Cardiac muscle cell (in vitro differentiated cells and primary cell): ENCODE data around the gene NCOA7. TPM values are rescaled to one million over a fixed set of nuclear protein-coding genes. Genes with fewer than 3 reads are reported as not detected.
"Not testable (repeated sequence)": the region's sequence is repeated elsewhere in the genome, so short reads cannot be mapped to it uniquely, and the experiment has no call there.

Source experiments
- DNase-seq, 2 donors: peaks; one replicate each; pipeline versions ENCODE4 v3.0.0 to v3.0.0-alpha.2; 2010 to 2017; ENCODE audit warnings: low read depth in 1 of 2, low spot score in 1 of 2
- H3K27ac ChIP-seq: fragments of 200-600 bp; sonication (generic); 2 replicates; pipeline ENCODE4 v1.5.1; 2016
- H3K27me3 ChIP-seq: fragments of 200-600 bp; sonication (generic); 2 replicates; pipeline ENCODE4 v1.6.0; 2016; ENCODE audit warnings: control low read depth
- H3K36me3 ChIP-seq: fragments of 200-600 bp; sonication (generic); 2 replicates; pipeline ENCODE4 v1.5.1; 2016; ENCODE audit warnings: control low read depth
- H3K4me1 ChIP-seq: fragments of 200-600 bp; sonication (generic); 2 replicates; pipeline ENCODE4 v1.8.1; 2017; ENCODE audit warnings: low read depth, mild to moderate bottlenecking, mixed run types
- H3K4me3 ChIP-seq: fragments of 200-600 bp; sonication (generic); 2 replicates; pipeline ENCODE4 v1.5.1; 2016; ENCODE audit warnings: mild to moderate bottlenecking
- H3K9me3 ChIP-seq: fragments of 200-600 bp; sonication (generic); 2 replicates; pipeline ENCODE4 v1.5.1; 2017; ENCODE audit warnings: low read depth, mild to moderate bottlenecking, control low read depth
- CTCF ChIP-seq: IDR thresholded peaks from 2 replicates; pipeline ENCODE4 v1.5.1; 2012; ENCODE audit warnings: low read depth, mild to moderate bottlenecking, low read length
- polyA plus RNA-seq: library from polyadenylated mRNA; unstranded; fragments of >200 nt; fragmentation: Nextera tagmentation; extraction: Ambion mirVana; gene quantifications from 2 replicates; pipeline ENCODE4 v1.2.1, GENCODE V29; 2016
- total RNA-seq: library from RNA; depleted of rRNA; stranded (reverse); fragments of >200 nt; gene quantifications from 2 replicates; pipeline ENCODE4 v1.2.3, GENCODE V29; 2016

The NCOA7 gene
- total and polyA plus RNA-seq, 2 experiments from 2014 or later = 4.2 to 5.8 TPM

DNA sequence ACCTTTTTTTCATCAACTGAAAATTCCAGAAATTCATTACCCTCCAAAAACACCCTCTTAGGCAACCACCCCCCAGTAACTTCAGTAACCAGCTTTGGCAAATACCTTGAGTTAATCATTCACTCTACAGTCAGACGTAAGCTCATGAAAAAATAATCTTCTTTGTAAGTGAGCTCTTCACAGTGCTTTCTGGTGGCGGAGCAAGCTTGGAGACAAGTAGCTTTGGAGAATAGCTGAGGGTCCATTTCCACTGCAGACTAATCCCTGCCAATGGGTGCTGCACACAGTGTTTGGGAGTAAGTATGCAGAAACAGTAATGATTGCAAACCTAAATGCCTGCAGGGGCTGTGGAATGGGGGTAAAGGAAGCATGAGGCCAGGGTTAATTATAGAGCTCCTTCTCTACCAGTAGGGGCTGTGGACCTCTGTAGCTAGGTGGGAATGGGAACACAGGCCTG is 109.0 kb downstream of the NCOA7 start:
- Histone ChIP-seq H3K9me3 (no peaks in the 10 kb centered on the region), H3K27me3 (no peaks in the 10 kb centered on the region), H3K4me3 (no peak overlapping the region), H3K27ac (no peak overlapping the region), H3K4me1 (peaks cover 4% of the 10 kb centered on the region), H3K36me3 (no peaks in the 10 kb centered on the region)
- no peak for TF ChIP-seq CTCF
- DNase-seq = no peak

GRCh38 chr6:125904871-125905270 is 114.1 kb downstream of the NCOA7 start:
- no peak for DNase-seq
- H3K27me3 ChIP-seq = no peaks in the 10 kb centered on the region
- no peak for TF ChIP-seq CTCF
- H3K36me3 ChIP-seq = no peaks in the 10 kb centered on the region
- H3K9me3 ChIP-seq = no peaks in the 10 kb centered on the region
- no peak overlapping the region for H3K27ac ChIP-seq
- H3K4me3 ChIP-seq = no peak overlapping the region
- no peaks in the 10 kb centered on the region for H3K4me1 ChIP-seq

- Histone ChIP-seq H3K4me1 (no peaks in the 10 kb centered on the region), H3K4me3 (no peak overlapping the region), H3K36me3 (no peaks in the 10 kb centered on the region), H3K27ac (no peak overlapping the region), H3K27me3 (no peaks in the 10 kb centered on the region), H3K9me3 (no peaks in the 10 kb centered on the region)
- DNase-seq = peak; percentile 34 to 62
- peak; percentile 93 for TF ChIP-seq CTCF
Observed at GRCh38 chr6:125906158-125906998, 115.6 kb downstream of the NCOA7 start.

- Histone ChIP-seq H3K36me3 (no peaks in the 10 kb centered on the region), H3K27me3 (no peaks in the 10 kb centered on the region), H3K27ac (no peak overlapping the region), H3K9me3 (no peaks in the 10 kb centered on the region), H3K4me1 (no peaks in the 10 kb centered on the region), H3K4me3 (no peak overlapping the region)
- TF ChIP-seq CTCF = no peak
- DNase-seq = peak in 1 of 2 donors; percentile 42
Observed at GRCh38 chr6:125910527-125910926, 119.8 kb downstream of the NCOA7 start.

DNA sequence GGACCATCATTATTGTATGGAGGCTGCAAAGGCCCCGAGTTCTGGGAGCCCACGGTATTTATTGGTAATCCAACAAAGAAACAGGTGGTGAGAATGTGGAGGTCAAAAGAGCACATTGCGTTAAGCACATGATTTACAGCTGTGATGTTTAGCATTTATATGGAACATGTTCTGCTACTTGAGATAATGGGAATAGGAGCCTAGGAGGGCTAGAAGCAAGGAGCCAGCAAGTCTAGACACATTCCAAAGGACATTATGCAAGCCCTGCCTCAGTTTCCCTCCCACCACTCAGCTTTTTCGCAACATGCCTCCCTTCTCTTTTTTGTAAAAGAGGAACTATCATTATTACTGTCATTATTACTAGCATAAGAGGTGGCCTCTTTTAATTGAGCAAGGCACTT is 120.3 kb downstream of the NCOA7 start:
- not testable (repeated sequence) for H3K4me3 ChIP-seq, H3K27me3 ChIP-seq, H3K27ac ChIP-seq, H3K9me3 ChIP-seq, DNase-seq, H3K36me3 ChIP-seq, H3K4me1 ChIP-seq

- H3K4me3 ChIP-seq, H3K4me1 ChIP-seq, H3K9me3 ChIP-seq, DNase-seq, H3K27me3 ChIP-seq, H3K36me3 ChIP-seq, H3K27ac ChIP-seq: not testable (repeated sequence)
Observed at GRCh38 chr6:125912430-125912829, 121.7 kb downstream of the NCOA7 start.
